Measurements from ENCODE around the gene DNAJC15. TPM values are rescaled to one million over a fixed set of nuclear protein-coding genes. Genes with fewer than 3 reads are reported as not detected.

Gene DNAJC15
- polyA plus RNA-seq, 3 donors: 8.3 to 31.1 (median 22.0) TPM

DNA sequence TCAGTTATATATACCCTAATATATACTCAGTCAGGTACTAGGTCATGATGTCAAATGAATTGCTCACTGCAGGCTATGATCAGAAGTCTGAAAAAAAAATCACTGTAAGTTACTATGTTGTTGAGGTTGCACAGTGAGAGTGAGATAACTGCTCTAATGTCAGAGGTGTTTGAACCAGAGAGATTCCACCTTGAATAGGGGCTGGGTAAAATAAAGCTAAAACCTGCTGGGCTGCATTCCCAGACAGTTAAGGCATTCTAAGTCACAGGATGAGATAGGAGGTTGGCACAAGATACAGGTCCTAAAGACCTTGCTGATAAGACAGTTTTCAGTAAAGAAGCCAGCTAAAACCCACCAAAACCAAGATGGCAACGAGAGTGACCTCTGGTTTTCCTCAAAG is 41.5 kb upstream of the DNAJC15 start:
- peaks cover 5% of the 10 kb centered on the region for H3K79me2 ChIP-seq (ENCODE audit: insufficient read depth, low read length)
- TF ChIP-seq, protein P1, sequence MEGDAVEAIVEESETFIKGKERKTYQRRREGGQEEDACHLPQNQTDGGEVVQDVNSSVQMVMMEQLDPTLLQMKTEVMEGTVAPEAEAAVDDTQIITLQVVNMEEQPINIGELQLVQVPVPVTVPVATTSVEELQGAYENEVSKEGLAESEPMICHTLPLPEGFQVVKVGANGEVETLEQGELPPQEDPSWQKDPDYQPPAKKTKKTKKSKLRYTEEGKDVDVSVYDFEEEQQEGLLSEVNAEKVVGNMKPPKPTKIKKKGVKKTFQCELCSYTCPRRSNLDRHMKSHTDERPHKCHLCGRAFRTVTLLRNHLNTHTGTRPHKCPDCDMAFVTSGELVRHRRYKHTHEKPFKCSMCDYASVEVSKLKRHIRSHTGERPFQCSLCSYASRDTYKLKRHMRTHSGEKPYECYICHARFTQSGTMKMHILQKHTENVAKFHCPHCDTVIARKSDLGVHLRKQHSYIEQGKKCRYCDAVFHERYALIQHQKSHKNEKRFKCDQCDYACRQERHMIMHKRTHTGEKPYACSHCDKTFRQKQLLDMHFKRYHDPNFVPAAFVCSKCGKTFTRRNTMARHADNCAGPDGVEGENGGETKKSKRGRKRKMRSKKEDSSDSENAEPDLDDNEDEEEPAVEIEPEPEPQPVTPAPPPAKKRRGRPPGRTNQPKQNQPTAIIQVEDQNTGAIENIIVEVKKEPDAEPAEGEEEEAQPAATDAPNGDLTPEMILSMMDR (IDR thresholded peaks at IDR 0.05): no peak
- Mint-ChIP-seq H3K27ac (no peak overlapping the region), H3K4me3 (no peak overlapping the region), H3K9me3 (peaks cover 2 to 14% (median 9%) of the 10 kb centered on the region in 7 donors), H3K36me3 (peaks cover 16 to 18% of the 10 kb centered on the region in 2 donors), H3K27me3 (ENCODE audit: low read depth in 3 of 3) (peaks cover 0 to 6% (median 0%) of the 10 kb centered on the region in 3 donors), H3K4me1 (peaks cover 36% of the 10 kb centered on the region)
- H3K36me3 ChIP-seq (replicated peaks in 1 of 2; ENCODE audit: control insufficient read depth in 1 of 2, insufficient read depth in 2 of 2, low read length in 2 of 2): no peaks in the 10 kb centered on the region
- H3K27me3 ChIP-seq (ENCODE audit: control insufficient read depth in 2 of 2, insufficient read depth in 2 of 2, low read length in 2 of 2): no peaks in the 10 kb centered on the region
- DNase-seq: no peak
- intact Hi-C loops (cut with micrococcal nuclease): no loop called here
- no peak overlapping the region for H2AFZ ChIP-seq (ENCODE audit: insufficient read depth, low read depth, low read length, poor library complexity, severe bottlenecking)
- no peak overlapping the region for H3K9ac ChIP-seq (ENCODE audit: insufficient read depth, low read length, poor library complexity, severe bottlenecking)
- no CpG with 5 or more reads among the region's 1 CpG for WGBS (ENCODE audit: insufficient coverage)
- peaks cover 0 to 4% of the 10 kb centered on the region in 2 donors for H3K9me3 ChIP-seq (replicated peaks in 1 of 2; ENCODE audit: control insufficient read depth in 1 of 2, insufficient read depth in 1 of 2, low read length in 2 of 2)
- peaks cover 12% of the 10 kb centered on the region for H4K20me1 ChIP-seq (ENCODE audit: insufficient read depth, low read length)
- H3K27ac ChIP-seq (ENCODE audit: low read depth in 1 of 2, low read length in 2 of 2): no peak overlapping the region
- no peak overlapping the region for H3K4me3 ChIP-seq (replicated peaks in 1 of 3; ENCODE audit: low read depth in 2 of 3, low read length in 3 of 3)
- H3K4me2 ChIP-seq (replicated peaks; ENCODE audit: extremely low read depth, low read length, poor library complexity, severe bottlenecking): no peak overlapping the region
- peaks cover 15 to 30% of the 10 kb centered on the region in 2 donors for H3K4me1 ChIP-seq (ENCODE audit: control insufficient read depth in 1 of 2, insufficient read depth in 2 of 2, low read length in 2 of 2)

DNA sequence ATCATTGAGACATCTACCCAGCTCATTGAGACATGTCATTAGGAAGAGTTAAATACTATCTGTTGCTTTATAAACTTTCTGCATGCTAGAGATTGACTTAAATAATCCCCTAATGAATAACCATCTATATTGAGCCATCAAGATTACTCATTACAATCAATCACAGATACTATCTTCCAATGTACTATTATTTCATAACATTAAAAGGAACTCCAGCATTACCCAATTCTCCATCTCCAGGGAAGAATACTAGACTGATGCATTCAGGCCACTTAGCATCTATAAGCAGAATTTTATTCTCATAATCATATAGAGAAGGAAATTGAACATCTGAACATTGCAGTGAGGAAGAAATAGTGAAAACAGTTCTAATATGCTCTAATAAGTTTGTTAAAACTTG is 39.4 kb upstream of the DNAJC15 start:
- H2AFZ ChIP-seq (ENCODE audit: insufficient read depth, low read depth, low read length, poor library complexity, severe bottlenecking): no peak overlapping the region
- H3K9me3 ChIP-seq (replicated peaks in 1 of 2; ENCODE audit: control insufficient read depth in 1 of 2, insufficient read depth in 1 of 2, low read length in 2 of 2): no peaks in the 10 kb centered on the region
- peaks cover 0 to 6% (median 0%) of the 10 kb centered on the region in 3 donors for H3K27me3 Mint-ChIP-seq (ENCODE audit: low read depth in 3 of 3)
- peaks cover 30% of the 10 kb centered on the region for H3K4me1 Mint-ChIP-seq
- H3K4me2 ChIP-seq (replicated peaks; ENCODE audit: extremely low read depth, low read length, poor library complexity, severe bottlenecking): no peak overlapping the region
- H3K4me1 ChIP-seq (ENCODE audit: control insufficient read depth in 1 of 2, insufficient read depth in 2 of 2, low read length in 2 of 2): peaks cover 12 to 23% of the 10 kb centered on the region in 2 donors
- H3K36me3 Mint-ChIP-seq: peaks cover 8 to 24% of the 10 kb centered on the region in 2 donors
- peaks cover 0 to 5% of the 10 kb centered on the region in 2 donors for H3K36me3 ChIP-seq (replicated peaks in 1 of 2; ENCODE audit: control insufficient read depth in 1 of 2, insufficient read depth in 2 of 2, low read length in 2 of 2)
- TF ChIP-seq, protein P1 (IDR thresholded peaks at IDR 0.05): no peak
- no peaks in the 10 kb centered on the region for H3K27me3 ChIP-seq (ENCODE audit: control insufficient read depth in 2 of 2, insufficient read depth in 2 of 2, low read length in 2 of 2)
- no peak overlapping the region for H3K4me3 ChIP-seq (replicated peaks in 1 of 3; ENCODE audit: low read depth in 2 of 3, low read length in 3 of 3)
- peaks cover 0 to 5% (median 2%) of the 10 kb centered on the region in 7 donors for H3K9me3 Mint-ChIP-seq
- H3K27ac Mint-ChIP-seq: no peak overlapping the region
- no peak overlapping the region for H3K4me3 Mint-ChIP-seq
- peaks cover 12% of the 10 kb centered on the region for H3K79me2 ChIP-seq (ENCODE audit: insufficient read depth, low read length)
- H3K9ac ChIP-seq (ENCODE audit: insufficient read depth, low read length, poor library complexity, severe bottlenecking): no peak overlapping the region
- DNase-seq: peak in 1 of 3 donors; percentile 57
- H3K27ac ChIP-seq (ENCODE audit: low read depth in 1 of 2, low read length in 2 of 2): no peak overlapping the region
- H4K20me1 ChIP-seq (ENCODE audit: insufficient read depth, low read length): peaks cover 12% of the 10 kb centered on the region
- intact Hi-C loops (cut with micrococcal nuclease): no loop called here
